Prostate gland (tissue), 2 donors: ENCODE data around the gene B3GLCT.

Experiments
- CTCF ChIP-seq, 4 experiments: fragments of 200-600 bp in 2 of 4; fragments of 450-650 bp in 2 of 4; sonication (generic) in 2 of 4; IDR thresholded peaks; 1 replicate in 3 of 4; 2 replicates in 1 of 4; pipeline ENCODE4 v1.5.1; 2016 to 2019; ENCODE audit warnings: antibody characterized with exemption in 4 of 4, mild to moderate bottlenecking in 2 of 4, moderate library complexity in 2 of 4
- POLR2A ChIP-seq: fragments of 450-650 bp; IDR thresholded peaks from one replicate; pipeline ENCODE4 v1.6.1; 2016; ENCODE audit warnings: antibody characterized with exemption, mild to moderate bottlenecking

- no peak for TF ChIP-seq POLR2A
- TF ChIP-seq CTCF (IDR thresholded peaks at IDR 0.05), result no peak
Observed at GRCh38 chr13:31310786-31311185, 111.0 kb downstream of the B3GLCT start.
